ENCODE results near the gene SCNN1A.
A peak's percentile ranks its signal among the peaks of the same experiment; 100 is the strongest.

The SCNN1A gene

GRCh38 chr12:6326316-6327228 is 48.8 kb downstream of the SCNN1A start:
- in situ Hi-C loops (cut with MboI; ENCODE audit: low pct_unique_long_range_greater_than_20kb, low sequenced_read_pairs, unreplicated experiment) = no loop called here
- peak; percentile 82 for DNase-seq (ENCODE audit: low spot score)
- peak; percentile 27 for TF ChIP-seq CTCF (IDR thresholded peaks at IDR 0.05; ENCODE audit: extremely low read depth, insufficient read depth, missing control alignments)

GRCh38 chr12:6324936-6325750 is 50.2 kb downstream of the SCNN1A start:
- DNase-seq (ENCODE audit: low spot score) = no peak
- no peak for TF ChIP-seq CTCF (IDR thresholded peaks at IDR 0.05; ENCODE audit: extremely low read depth, insufficient read depth, missing control alignments)
- in situ Hi-C loops (cut with MboI; ENCODE audit: low pct_unique_long_range_greater_than_20kb, low sequenced_read_pairs, unreplicated experiment) = no loop called here

GRCh38 chr12:6323995-6324711 is 51.2 kb downstream of the SCNN1A start:
- no peak for TF ChIP-seq CTCF (IDR thresholded peaks at IDR 0.05; ENCODE audit: extremely low read depth, insufficient read depth, missing control alignments)
- in situ Hi-C loops (cut with MboI; ENCODE audit: low pct_unique_long_range_greater_than_20kb, low sequenced_read_pairs, unreplicated experiment) = no loop called here
- no peak for DNase-seq (ENCODE audit: low spot score)

GRCh38 chr12:6323340-6323994 is 51.9 kb downstream of the SCNN1A start:
- in situ Hi-C loops (cut with MboI; ENCODE audit: low pct_unique_long_range_greater_than_20kb, low sequenced_read_pairs, unreplicated experiment) = no loop called here
- peak; percentile 53 for TF ChIP-seq CTCF (IDR thresholded peaks at IDR 0.05; ENCODE audit: extremely low read depth, insufficient read depth, missing control alignments)
- DNase-seq (ENCODE audit: low spot score) = peak; percentile 81

- no peak for TF ChIP-seq CTCF (IDR thresholded peaks at IDR 0.05; ENCODE audit: extremely low read depth, insufficient read depth, missing control alignments)
- DNase-seq (ENCODE audit: low spot score) = no peak
- in situ Hi-C loops (cut with MboI; ENCODE audit: low pct_unique_long_range_greater_than_20kb, low sequenced_read_pairs, unreplicated experiment) = no loop called here
Observed at GRCh38 chr12:6322969-6323339, 52.4 kb downstream of the SCNN1A start.

- TF ChIP-seq CTCF (IDR thresholded peaks at IDR 0.05; ENCODE audit: extremely low read depth, insufficient read depth, missing control alignments) = no peak
- in situ Hi-C loops (cut with MboI; ENCODE audit: low pct_unique_long_range_greater_than_20kb, low sequenced_read_pairs, unreplicated experiment) = no loop called here
- DNase-seq (ENCODE audit: low spot score) = no peak
Observed at GRCh38 chr12:6322352-6322751, 53.0 kb downstream of the SCNN1A start.

All from GM13977 (cell line).